Measurements from ENCODE around the gene MRNIP. TPM values are rescaled to one million over a fixed set of nuclear protein-coding genes. Genes with fewer than 3 reads are reported as not detected.

Gene MRNIP
- total RNA-seq, 1 experiment from 2014 or later = 31.1 TPM

DNA sequence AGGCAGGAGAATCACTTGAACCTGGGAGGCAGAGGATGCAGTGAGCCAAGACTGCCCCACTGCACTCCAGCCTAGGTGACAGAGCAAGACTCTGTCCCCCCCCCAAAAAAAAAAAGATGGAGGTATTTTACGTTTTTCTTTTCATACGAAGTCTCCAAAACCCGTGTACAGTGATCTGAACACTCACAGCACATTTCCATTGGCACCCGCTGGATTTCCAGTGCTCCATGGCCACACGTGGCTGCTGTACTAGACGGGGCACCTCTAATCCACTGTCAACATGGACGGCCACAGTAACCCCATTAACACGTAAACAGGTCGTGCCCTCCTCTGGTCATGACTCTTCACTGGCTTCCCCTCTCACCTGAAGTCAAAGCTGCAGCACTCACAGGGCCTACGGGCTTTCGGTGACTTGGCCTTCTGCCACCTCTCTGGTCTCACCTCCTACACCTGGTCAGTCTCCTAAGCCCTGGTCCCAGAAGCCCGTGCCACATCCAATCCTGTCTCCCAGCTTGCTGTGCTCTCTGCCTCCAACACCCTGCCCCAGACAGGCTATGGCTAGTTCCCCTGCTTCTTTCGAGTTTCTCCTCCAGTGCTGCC is 27.0 kb upstream of the MRNIP start:
- Histone ChIP-seq H4K5ac (ENCODE audit: insufficient read length, low read depth, low read length) (no peak overlapping the region), H3K23me2 (ENCODE audit: insufficient read length, low read depth, low read length, poor library complexity, severe bottlenecking) (no peaks in the 10 kb centered on the region), H2AK5ac (ENCODE audit: insufficient read length, low read length) (no peak overlapping the region), H2AFZ (ENCODE audit: low read length) (no peak overlapping the region), H3T11ph (ENCODE audit: low read length) (no peak overlapping the region), H2BK20ac (ENCODE audit: low read depth, low read length, poor library complexity, severe bottlenecking) (no peak overlapping the region), H2BK15ac (ENCODE audit: low read depth, low read length) (no peak overlapping the region), H3K56ac (ENCODE audit: insufficient read length, low read depth, low read length) (no peak overlapping the region), H3K18ac (ENCODE audit: insufficient read length, low read depth, low read length) (no peak overlapping the region), H3K27ac (ENCODE audit: insufficient read length, low read depth, low read length) (no peak overlapping the region), H4K91ac (ENCODE audit: insufficient read length, low read depth, low read length) (no peak overlapping the region), H3K79me2 (ENCODE audit: insufficient read depth, low read length) (no peaks in the 10 kb centered on the region), H2BK120ac (ENCODE audit: low read depth, low read length, poor library complexity, severe bottlenecking) (no peak overlapping the region), H3K9me3 (ENCODE audit: control insufficient read depth, low read depth, low read length) (peaks cover 15% of the 10 kb centered on the region), H3K9ac (ENCODE audit: extremely low read depth, insufficient read length, low read length) (no peak overlapping the region), H3K14ac (ENCODE audit: insufficient read depth, low read length) (no peak overlapping the region), H2BK12ac (ENCODE audit: insufficient read length, low read depth, low read length) (no peak overlapping the region), H3K27me3 (ENCODE audit: insufficient read depth, low read length) (no peaks in the 10 kb centered on the region), H4K8ac (replicated peaks; ENCODE audit: insufficient read length, low read depth, low read length) (no peak overlapping the region), H3K79me1 (ENCODE audit: insufficient read depth, low read depth, low read length, poor library complexity, severe bottlenecking) (no peaks in the 10 kb centered on the region), H3K4me1 (ENCODE audit: insufficient read depth, low read length) (no peaks in the 10 kb centered on the region), H3K23ac (ENCODE audit: insufficient read length, low read depth, low read length) (no peak overlapping the region), H3K4ac (ENCODE audit: low read depth, low read length) (no peak overlapping the region), H2BK5ac (ENCODE audit: insufficient read length, low read length) (no peak overlapping the region), H4K20me1 (ENCODE audit: control insufficient read depth, insufficient read depth, insufficient read length) (no peaks in the 10 kb centered on the region), H3K4me2 (ENCODE audit: insufficient read depth, insufficient read length, low read length) (no peak overlapping the region)
- Mint-ChIP-seq H3K27me3 (ENCODE audit: low read depth) (peaks cover 2% of the 10 kb centered on the region), H3K27ac (peak overlapping the region in 1 of 3 experiments; percentile 65; a peak in 2 of 7 replicates), H3K9me3 (peaks cover 26 to 30% of the 10 kb centered on the region in 2 experiments), H3K4me1 (no peaks in the 10 kb centered on the region), H3K4me3 (no peak overlapping the region), H3K36me3 (ENCODE audit: insufficient read depth in 1 of 3, low read depth in 3 of 3) (peaks cover 54 to 81% (median 81%) of the 10 kb centered on the region in 3 experiments)
- TF ChIP-seq CTCF (conservative IDR thresholded peaks at IDR 0.05) = no peak
- DNase-seq = no peak
- no CpG with 5 or more reads among the region's 13 CpGs for WGBS (ENCODE audit: extremely low coverage, insufficient read length, low lambda C conversion rate)

Data from H9 (cell line).